H9 (cell line): ENCODE data around the gene DOLPP1. TPM values are rescaled to one million over a fixed set of nuclear protein-coding genes. Genes with fewer than 3 reads are reported as not detected.

Experiments
- DNase-seq: peaks from one replicate; pipeline ENCODE4 v3.0.0-alpha.2; 2017
- H2AFZ ChIP-seq: one replicate; pipeline ENCODE4 v1.6.1; 2013; ENCODE audit warnings: mild to moderate bottlenecking, low read length, control low read depth, moderate library complexity
- H2AK5ac ChIP-seq: 2 replicates; pipeline ENCODE4 v1.6.1; 2013; ENCODE audit warnings: low read length, control low read depth, mixed read lengths; ENCODE audit not compliant: insufficient read length
- H2BK120ac ChIP-seq: one replicate; pipeline ENCODE4 v1.6.1; 2013; ENCODE audit warnings: low read depth, mild to moderate bottlenecking, low read length, control low read depth, inconsistent platforms; ENCODE audit not compliant: poor library complexity, severe bottlenecking
- H2BK12ac ChIP-seq: 2 replicates; pipeline ENCODE4 v1.6.1; 2013; ENCODE audit warnings: low read length, control low read depth, mixed read lengths, low read depth; ENCODE audit not compliant: insufficient read length
- H2BK15ac ChIP-seq: 2 replicates; pipeline ENCODE4 v1.6.1; 2013; ENCODE audit warnings: low read depth, low read length, control low read depth
- H2BK20ac ChIP-seq: one replicate; pipeline ENCODE4 v1.6.1; 2013; ENCODE audit warnings: low read depth, mild to moderate bottlenecking, low read length, control low read depth, inconsistent platforms; ENCODE audit not compliant: poor library complexity, severe bottlenecking
- H2BK5ac ChIP-seq: 2 replicates; pipeline ENCODE4 v1.6.1; 2013; ENCODE audit warnings: low read length, control low read depth, mixed read lengths; ENCODE audit not compliant: insufficient read length
- H3K14ac ChIP-seq: 2 replicates; pipeline ENCODE4 v1.6.1; 2013; ENCODE audit warnings: low read length, control low read depth; ENCODE audit not compliant: insufficient read depth
- H3K18ac ChIP-seq: 2 replicates; pipeline ENCODE4 v1.6.1; 2013; ENCODE audit warnings: low read depth, mild to moderate bottlenecking, mixed read lengths, low read length, control low read depth; ENCODE audit not compliant: insufficient read length
- H3K23ac ChIP-seq: 2 replicates; pipeline ENCODE4 v1.6.1; 2013; ENCODE audit warnings: low read length, control low read depth, mixed read lengths, low read depth; ENCODE audit not compliant: insufficient read length
- H3K23me2 ChIP-seq: 2 replicates; pipeline ENCODE4 v1.6.1; 2013; ENCODE audit warnings: low read depth, mild to moderate bottlenecking, mixed read lengths, low read length, control low read depth; ENCODE audit not compliant: insufficient read length, poor library complexity, severe bottlenecking
- H3K27ac ChIP-seq: 2 replicates; pipeline ENCODE4 v1.5.1; 2013; ENCODE audit warnings: low read length, control low read depth, mixed read lengths, low read depth; ENCODE audit not compliant: insufficient read length
- H3K27me3 ChIP-seq: 2 replicates; pipeline ENCODE4 v1.6.1; 2013; ENCODE audit warnings: low read length, control low read depth, inconsistent platforms; ENCODE audit not compliant: insufficient read depth
- H3K4ac ChIP-seq: 2 replicates; pipeline ENCODE4 v1.6.1; 2013; ENCODE audit warnings: low read depth, mild to moderate bottlenecking, control low read depth, inconsistent platforms, low read length, moderate library complexity
- H3K4me1 ChIP-seq: 2 replicates; pipeline ENCODE4 v1.6.1; 2013; ENCODE audit warnings: low read length, control low read depth, inconsistent platforms; ENCODE audit not compliant: insufficient read depth
- H3K4me2 ChIP-seq: 2 replicates; pipeline ENCODE4 v1.6.1; 2013; ENCODE audit warnings: low read length, control low read depth, mixed read lengths; ENCODE audit not compliant: insufficient read length, insufficient read depth
- H3K56ac ChIP-seq: 2 replicates; pipeline ENCODE4 v1.6.1; 2013; ENCODE audit warnings: low read depth, mild to moderate bottlenecking, mixed read lengths, low read length, control low read depth; ENCODE audit not compliant: insufficient read length
- H3K79me1 ChIP-seq: 2 replicates; pipeline ENCODE4 v1.6.1; 2013; ENCODE audit warnings: low read depth, mild to moderate bottlenecking, moderate library complexity, low read length, control low read depth, inconsistent platforms; ENCODE audit not compliant: insufficient read depth, poor library complexity, severe bottlenecking
- H3K79me2 ChIP-seq: 2 replicates; pipeline ENCODE4 v1.6.1; 2013; ENCODE audit warnings: low read length, control low read depth, inconsistent platforms; ENCODE audit not compliant: insufficient read depth
- H3K9ac ChIP-seq: 2 replicates; pipeline ENCODE4 v1.6.1; 2013; ENCODE audit warnings: low read length, control low read depth, mixed read lengths; ENCODE audit not compliant: insufficient read length; ENCODE audit errors: extremely low read depth
- H3K9me3 ChIP-seq: one replicate; pipeline ENCODE4 v1.6.1; 2013; ENCODE audit warnings: low read depth, low read length, inconsistent platforms; ENCODE audit not compliant: control insufficient read depth
- H3T11ph ChIP-seq: one replicate; pipeline ENCODE4 v1.6.1; 2013; ENCODE audit warnings: mild to moderate bottlenecking, low read length, control low read depth, inconsistent platforms
- H4K20me1 ChIP-seq: one replicate; pipeline ENCODE4 v1.6.1; 2013; ENCODE audit not compliant: control insufficient read depth, insufficient read length, insufficient read depth
- H4K5ac ChIP-seq: 2 replicates; pipeline ENCODE4 v1.6.1; 2013; ENCODE audit warnings: low read depth, mild to moderate bottlenecking, mixed read lengths, low read length, control low read depth; ENCODE audit not compliant: insufficient read length
- H4K8ac ChIP-seq: replicated peaks from 2 replicates; pipeline ENCODE4 v1.6.1; 2013; ENCODE audit warnings: low read length, control low read depth, mixed read lengths, low read depth; ENCODE audit not compliant: insufficient read length
- H4K91ac ChIP-seq: 2 replicates; pipeline ENCODE4 v1.6.1; 2013; ENCODE audit warnings: low read depth, mild to moderate bottlenecking, moderate library complexity, mixed read lengths, low read length, control low read depth; ENCODE audit not compliant: insufficient read length
- H3K27ac Mint-ChIP-seq, 3 experiments: 2 replicates in 2 of 3; 3 replicates in 1 of 3; pipeline ENCODE4 v1.8.0; 2020 to 2021; ENCODE audit warnings: mixed read lengths in 3 of 3, mild to moderate bottlenecking in 1 of 3, moderate library complexity in 1 of 3
- H3K27me3 Mint-ChIP-seq: 2 replicates; pipeline ENCODE4 v1.8.0; 2021; ENCODE audit warnings: low read depth, mild to moderate bottlenecking, moderate library complexity, mixed read lengths
- H3K36me3 Mint-ChIP-seq, 3 experiments: 2 replicates in 2 of 3; 3 replicates in 1 of 3; pipeline ENCODE4 v1.8.0; 2020 to 2021; ENCODE audit warnings: low read depth in 3 of 3, mixed read lengths in 3 of 3; ENCODE audit not compliant: insufficient read depth in 1 of 3
- H3K4me1 Mint-ChIP-seq, 2 experiments: 2 replicates each; pipeline ENCODE4 v1.8.0; 2020; ENCODE audit warnings: mixed read lengths in 2 of 2
- H3K4me3 Mint-ChIP-seq, 2 experiments: 2 replicates in 1 of 2; 3 replicates in 1 of 2; pipeline ENCODE4 v1.8.0; 2020 to 2021; ENCODE audit warnings: mild to moderate bottlenecking in 2 of 2, mixed read lengths in 2 of 2, moderate library complexity in 1 of 2
- H3K9me3 Mint-ChIP-seq, 2 experiments: 2 replicates in 1 of 2; 3 replicates in 1 of 2; pipeline ENCODE4 v1.8.0; 2020; ENCODE audit warnings: mild to moderate bottlenecking in 2 of 2, mixed read lengths in 2 of 2, moderate library complexity in 1 of 2
- CTCF ChIP-seq: fragments of 200-600 bp; sonication (generic); conservative IDR thresholded peaks from 3 replicates; pipeline ENCODE4 v1.8.0; 2021; ENCODE audit warnings: antibody characterized with exemption, mild to moderate bottlenecking
- WGBS: extraction: QIAGEN DNeasy Blood & Tissue Kit; methylation state at CpG from one replicate; pipeline ENCODE4 v1.1.7; 2013; ENCODE audit warnings: missing lambda C conversion rate, low lambda C conversion rate, mixed read lengths; ENCODE audit not compliant: insufficient read length; ENCODE audit errors: extremely low coverage; 5-methylcytosine and 5-hydroxymethylcytosine counted together
- total RNA-seq: library from RNA; stranded (reverse); gene quantifications from 2 replicates; pipeline ENCODE4 v1.2.1, GENCODE V29; 2021

DOLPP1 gene
- total RNA-seq, 1 experiment from 2014 or later: 42.6 TPM

- no peak overlapping the region; a peak in 3 of 7 replicates for H3K27ac Mint-ChIP-seq
- no peaks in the 10 kb centered on the region for H3K9me3 Mint-ChIP-seq
- Histone ChIP-seq H4K20me1 (peaks cover under 1% of the 10 kb centered on the region), H3K23ac (no peak overlapping the region), H3K4ac (no peak overlapping the region), H2BK5ac (no peak overlapping the region), H3K4me1 (no peaks in the 10 kb centered on the region), H4K5ac (no peak overlapping the region), H3K79me2 (no peaks in the 10 kb centered on the region), H4K8ac (no peak overlapping the region), H3K27me3 (no peaks in the 10 kb centered on the region), H2AK5ac (no peak overlapping the region), H2BK20ac (no peak overlapping the region), H2BK15ac (no peak overlapping the region), H3K56ac (no peak overlapping the region), H2AFZ (no peak overlapping the region), H3T11ph (no peak overlapping the region), H2BK120ac (no peak overlapping the region), H3K79me1 (no peaks in the 10 kb centered on the region), H2BK12ac (no peak overlapping the region), H3K27ac (no peak overlapping the region), H3K9ac (no peak overlapping the region), H3K23me2 (no peaks in the 10 kb centered on the region), H3K4me2 (no peak overlapping the region), H3K14ac (no peak overlapping the region), H4K91ac (no peak overlapping the region), H3K18ac (no peak overlapping the region), H3K9me3 (no peaks in the 10 kb centered on the region)
- DNase-seq: no peak
- H3K4me3 Mint-ChIP-seq: no peak overlapping the region
- H3K4me1 Mint-ChIP-seq: no peaks in the 10 kb centered on the region
- H3K36me3 Mint-ChIP-seq: peaks cover 7 to 39% (median 20%) of the 10 kb centered on the region in 3 experiments; a peak in 6 of 7 replicates
- no peak for TF ChIP-seq CTCF
- H3K27me3 Mint-ChIP-seq: no peaks in the 10 kb centered on the region
- WGBS: no CpG with 5 or more reads among the region's 5 CpGs
Measured at GRCh38 chr9:129054163-129054851, 26.6 kb upstream of the DOLPP1 start.
